ENCODE data around the gene RBMX.
"Not testable (repeated sequence)": the region's sequence is repeated elsewhere in the genome, so short reads cannot be mapped to it uniquely, and the experiment has no call there.

RBMX gene

GRCh38 chrX:136878423-136878822 is 2.1 kb downstream of the RBMX start:
- no peak for DNase-seq (ENCODE audit: low spot score)

GRCh38 chrX:136874114-136874513 is 6.4 kb downstream of the RBMX start:
- not testable (repeated sequence) for DNase-seq (ENCODE audit: low spot score)

DNA sequence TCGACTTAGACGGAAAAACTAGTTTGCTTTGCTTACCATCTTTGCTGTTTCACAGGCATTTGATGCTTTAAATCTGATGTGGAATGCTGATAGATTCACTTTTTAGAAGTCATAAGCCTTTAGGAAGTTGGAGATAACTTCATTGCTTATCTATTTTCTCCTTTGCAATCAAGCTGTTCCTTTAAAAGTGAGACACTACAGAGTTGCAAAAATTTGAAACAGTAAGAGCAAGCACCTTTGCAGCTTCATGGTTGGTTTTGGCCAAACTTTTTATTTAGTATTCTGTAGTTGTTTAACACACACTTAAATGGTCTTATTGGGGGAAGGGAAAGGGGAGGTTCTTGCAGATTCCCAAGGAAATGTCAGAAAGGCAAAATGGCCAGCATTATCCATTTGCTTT is 7.3 kb downstream of the RBMX start:
- DNase-seq (ENCODE audit: low spot score) = not testable (repeated sequence)

DNA sequence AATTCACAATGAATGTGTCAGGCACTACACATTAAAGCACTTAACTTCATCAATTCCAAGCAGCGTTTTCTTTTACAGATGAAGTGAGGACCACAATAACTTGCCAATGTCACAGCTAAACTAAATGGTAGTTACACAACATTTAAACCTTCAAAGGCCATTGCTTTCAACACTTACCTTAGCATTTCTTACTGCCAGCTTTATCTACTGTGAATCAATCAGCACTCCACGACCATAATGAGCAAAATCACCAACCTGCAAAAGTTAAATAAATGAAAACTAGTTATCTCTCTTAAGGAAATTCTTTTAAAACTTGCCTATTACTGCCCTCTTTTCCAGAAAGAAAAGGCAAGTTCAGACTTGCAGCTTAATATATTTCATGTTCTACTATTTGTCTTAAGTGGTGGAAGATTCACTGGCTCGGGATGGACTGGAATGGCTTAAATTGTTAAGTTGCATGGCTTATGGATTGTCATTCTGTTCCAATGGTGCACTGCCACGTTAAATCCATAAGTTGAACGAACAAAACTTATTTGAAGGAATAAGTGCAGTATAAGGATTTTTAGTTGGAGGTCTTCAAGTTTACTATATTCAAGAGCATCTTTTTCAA is 8.3 kb downstream of the RBMX start:
- no peak for DNase-seq (ENCODE audit: low spot score)

DNA sequence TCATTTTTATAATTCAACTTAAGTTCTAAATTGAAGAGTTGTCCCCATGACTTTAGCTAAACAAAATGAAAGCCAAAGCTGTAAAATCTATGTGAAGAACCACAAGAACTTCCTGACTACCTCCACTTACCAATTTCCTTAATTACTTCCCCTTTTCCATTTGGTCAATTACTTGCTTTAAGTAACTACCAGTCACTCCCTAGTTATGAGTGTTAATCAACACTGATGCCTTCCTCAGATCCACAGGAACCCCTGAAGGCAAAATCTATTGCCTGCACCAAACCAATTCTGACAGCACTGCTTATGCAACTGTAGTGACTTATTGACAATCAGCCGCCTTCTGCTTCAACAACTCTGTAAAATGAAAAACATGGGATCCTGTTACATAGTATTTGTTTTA is 10.5 kb downstream of the RBMX start:
- DNase-seq (ENCODE audit: low spot score) = no peak

DNA sequence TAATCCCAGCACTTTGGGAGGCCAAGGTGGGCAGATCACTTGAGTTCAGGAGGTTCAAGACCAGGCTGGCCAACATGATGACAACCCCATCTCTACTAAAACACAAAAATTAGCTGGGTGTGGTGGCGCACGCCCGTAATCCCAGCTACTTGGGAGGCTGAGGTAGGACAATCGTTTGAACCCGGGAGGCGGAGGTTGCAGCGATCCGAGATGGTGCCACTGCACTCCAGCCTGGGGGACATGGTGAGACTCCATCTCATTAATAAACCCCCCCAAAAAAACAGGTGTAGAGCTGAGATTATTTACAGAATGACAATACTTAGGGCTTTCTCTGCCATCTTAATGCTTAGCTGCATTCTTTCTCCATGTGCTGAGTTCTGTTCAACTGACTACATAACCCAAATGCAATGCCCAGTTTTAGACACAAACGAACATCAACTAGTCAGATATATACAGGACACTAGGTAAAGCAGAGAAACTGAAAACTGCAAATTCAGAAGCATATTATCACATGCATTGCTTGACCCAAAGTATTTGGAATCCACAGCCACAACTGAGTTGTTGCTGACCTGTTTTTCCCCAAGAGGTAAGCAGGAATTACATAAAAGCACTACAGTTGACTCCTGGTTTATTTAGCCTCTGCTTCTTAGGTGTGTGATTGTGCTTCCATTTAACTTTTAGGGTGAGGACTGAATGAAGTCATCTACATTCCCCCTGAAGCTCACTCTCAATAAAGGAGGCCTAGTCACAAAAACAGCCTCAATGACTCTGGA is 12.1 kb downstream of the RBMX start:
- no peak for DNase-seq (ENCODE audit: low spot score)

DNA sequence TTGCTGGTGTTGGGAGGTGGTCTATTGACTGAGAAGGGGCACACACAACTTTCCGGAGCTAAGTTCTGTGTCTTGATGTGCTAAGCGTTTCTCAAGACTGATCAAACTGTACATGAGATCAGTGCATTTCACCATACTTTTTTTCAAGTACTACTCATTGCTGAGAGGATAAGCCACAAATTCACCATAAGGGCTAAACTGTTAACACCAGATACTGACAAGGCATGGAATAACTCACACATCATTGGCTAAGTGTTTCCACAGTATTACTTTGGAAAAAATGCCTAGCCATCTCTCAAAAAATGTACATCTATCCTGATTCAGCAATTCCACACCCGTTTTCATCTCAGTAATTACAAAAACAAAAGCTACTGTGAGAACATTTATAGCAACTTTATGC is 13.0 kb downstream of the RBMX start:
- no peak for DNase-seq (ENCODE audit: low spot score)

GRCh38 chrX:136867096-136867491 is 13.4 kb downstream of the RBMX start:
- no peak for DNase-seq (ENCODE audit: low spot score)

GRCh38 chrX:136866337-136867095 is 14.0 kb downstream of the RBMX start:
- no peak for DNase-seq (ENCODE audit: low spot score)

DNA sequence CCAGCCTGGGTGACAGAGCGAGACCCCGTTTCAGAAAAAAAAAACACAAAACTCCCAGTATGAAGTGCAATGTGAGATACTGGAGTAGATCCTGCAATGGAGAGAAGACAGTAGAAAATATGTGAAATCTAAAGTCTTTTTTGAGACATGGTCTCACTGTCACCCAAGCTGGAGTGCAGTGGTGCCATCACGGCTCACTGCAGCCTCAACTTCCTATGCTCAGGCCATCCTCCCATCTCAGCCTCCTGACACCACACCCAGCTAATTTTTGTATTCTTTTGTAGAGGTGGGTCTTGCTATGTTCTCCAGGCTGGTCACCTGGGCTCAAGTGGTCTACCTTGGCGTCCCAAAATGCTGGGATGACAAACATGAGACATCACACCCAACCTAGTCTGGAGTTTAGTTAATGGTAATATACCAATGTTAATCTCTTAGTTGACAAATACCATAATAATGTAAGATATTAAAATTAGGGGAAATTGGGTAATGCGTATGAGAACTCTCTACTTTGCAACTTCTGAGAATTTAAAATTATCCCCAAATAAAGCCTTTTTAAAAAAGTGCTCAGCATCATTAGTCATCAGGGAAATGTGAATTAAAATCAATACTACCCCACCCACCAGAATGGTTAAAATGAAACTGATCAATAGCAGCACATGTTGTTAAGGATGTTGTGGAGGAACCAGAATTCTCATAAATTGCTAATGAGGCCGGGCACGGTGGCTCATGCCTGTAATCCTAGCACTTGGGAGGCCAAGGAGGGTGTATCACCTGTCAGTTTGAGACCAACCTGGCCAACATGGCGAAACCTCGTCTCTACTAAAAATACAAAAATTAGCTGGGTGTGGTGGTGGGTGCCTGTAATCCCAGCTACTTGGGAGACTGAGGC is 15.0 kb downstream of the RBMX start:
- DNase-seq (ENCODE audit: low spot score) = no peak

- DNase-seq (ENCODE audit: low spot score) = no peak
These were observed 16.7 kb downstream of the RBMX start for GRCh38 chrX:136863826-136864225.

GRCh38 chrX:136862546-136862945 is 18.0 kb downstream of the RBMX start:
- no peak for DNase-seq (ENCODE audit: low spot score)

DNA sequence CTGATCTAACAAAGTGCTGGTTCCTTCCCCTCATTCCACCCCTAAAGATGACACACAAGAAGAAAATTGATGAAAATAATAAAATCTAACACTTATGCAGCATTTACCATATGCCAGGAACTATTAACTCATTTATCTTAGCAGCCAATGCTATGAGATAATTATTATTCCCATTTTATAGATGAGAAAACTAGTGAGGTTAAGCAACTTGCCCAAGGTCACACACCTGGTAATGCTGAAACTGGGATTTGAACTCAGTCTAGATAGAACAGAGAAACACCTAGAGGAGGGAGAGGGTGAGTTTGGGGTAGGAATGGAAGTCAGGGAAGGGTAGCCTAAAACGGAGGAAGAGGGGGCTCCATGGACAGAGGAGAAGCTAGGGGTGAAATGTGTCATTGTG is 18.6 kb downstream of the RBMX start:
- DNase-seq (ENCODE audit: low spot score) = no peak

DNA sequence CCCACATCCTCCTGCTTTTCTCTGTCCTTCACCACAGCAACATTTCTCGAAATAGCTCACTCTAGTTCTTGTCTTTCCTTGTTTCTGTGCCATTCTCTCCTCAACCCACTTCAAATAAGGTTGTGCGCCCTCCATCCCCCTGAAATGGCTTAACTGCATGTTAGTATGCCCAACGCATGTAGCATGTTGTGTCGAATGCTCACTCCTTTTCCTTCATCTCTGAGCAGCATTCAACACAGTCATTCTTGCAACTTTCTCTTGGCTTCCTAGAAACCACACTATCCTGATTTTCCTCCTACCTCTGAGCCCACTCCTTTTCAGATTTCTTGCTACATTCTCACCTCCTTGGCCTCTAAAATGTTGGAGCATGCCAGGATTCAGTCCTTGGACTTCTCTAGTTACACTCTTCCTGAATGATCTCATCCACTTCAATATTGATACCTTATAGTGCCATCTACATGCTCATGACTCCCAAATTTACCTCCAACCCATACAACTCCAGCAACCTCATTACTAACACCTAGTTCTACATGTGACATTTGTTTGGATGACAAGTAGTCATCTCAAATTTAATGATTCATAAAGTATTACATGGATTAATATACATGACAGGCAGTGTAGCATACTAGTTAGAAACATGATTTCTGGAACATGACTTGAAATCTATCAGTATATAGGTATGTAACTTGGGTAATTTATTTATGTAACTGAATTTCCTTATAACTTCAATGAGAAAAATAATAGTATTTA is 22.3 kb downstream of the RBMX start:
- DNase-seq (ENCODE audit: low spot score) = no peak

DNA sequence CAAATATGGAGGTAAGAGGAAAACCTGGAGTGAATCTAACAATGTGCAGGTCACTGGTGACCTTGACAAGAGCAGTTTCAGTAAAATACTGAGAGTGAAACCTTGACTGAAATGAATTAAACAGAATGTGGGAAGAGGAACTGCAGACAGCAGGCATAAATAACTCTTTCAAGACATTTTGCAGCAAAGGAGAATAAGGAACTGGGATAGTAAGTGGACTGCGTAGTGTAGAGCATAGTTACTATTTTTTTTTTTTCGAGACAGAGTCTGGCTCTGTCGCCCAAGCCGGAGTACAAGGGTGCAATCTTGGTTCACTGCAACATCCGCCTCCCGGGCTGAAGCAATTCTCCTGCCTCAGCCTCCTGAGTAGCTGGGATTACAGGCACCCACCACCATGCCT is 24.0 kb downstream of the RBMX start:
- no peak for DNase-seq (ENCODE audit: low spot score)

DNA sequence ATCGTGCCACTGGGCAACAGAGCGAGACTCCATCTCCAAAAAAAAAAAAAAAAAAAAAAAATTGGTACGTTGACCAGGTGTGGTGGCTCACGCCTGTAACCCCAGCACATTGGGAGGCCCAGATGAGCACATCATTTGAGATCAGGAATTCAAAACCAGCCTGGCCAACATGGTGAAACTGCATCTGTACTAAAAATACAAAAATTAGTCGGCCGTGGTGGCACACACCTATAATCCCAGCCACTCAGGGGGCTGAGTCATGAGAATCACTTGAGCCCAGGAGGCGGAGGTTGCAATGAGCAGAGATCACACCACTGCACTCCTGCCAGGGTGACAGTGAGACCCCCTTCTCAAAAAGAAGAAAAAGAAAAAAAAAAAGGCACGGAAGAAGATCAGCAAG is 24.5 kb downstream of the RBMX start:
- DNase-seq (ENCODE audit: low spot score) = no peak

DNA sequence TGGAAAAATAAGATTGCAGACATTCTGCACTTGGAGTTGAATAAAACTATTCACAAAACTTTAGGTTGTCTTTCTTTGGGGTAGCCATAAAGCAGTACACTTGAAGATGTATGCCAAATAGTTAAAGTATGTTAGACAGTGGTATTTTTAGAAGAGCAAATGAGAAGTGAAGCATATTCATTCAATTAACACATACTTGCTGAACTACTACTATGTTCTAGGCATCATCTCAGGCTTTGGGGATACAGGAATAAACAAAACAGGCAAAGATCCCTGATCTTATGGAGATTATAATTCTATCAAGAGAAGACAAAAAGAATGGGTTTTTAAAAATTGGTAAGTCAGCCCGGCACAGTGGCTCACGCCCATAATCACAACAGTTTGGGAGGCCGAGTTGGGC is 29.0 kb downstream of the RBMX start:
- DNase-seq (ENCODE audit: low spot score) = no peak

GRCh38 chrX:136850441-136851175 is 29.9 kb downstream of the RBMX start:
- DNase-seq (ENCODE audit: low spot score) = no peak

GRCh38 chrX:136849395-136849794 is 31.1 kb downstream of the RBMX start:
- no peak for DNase-seq (ENCODE audit: low spot score)

GRCh38 chrX:136847874-136848273 is 32.7 kb downstream of the RBMX start:
- no peak for DNase-seq (ENCODE audit: low spot score)

- DNase-seq (ENCODE audit: low spot score) = no peak
These were observed 41.3 kb downstream of the RBMX start for GRCh38 chrX:136839196-136839595.
